ENCODE measurements around the gene TC2N.
"Not testable (repeated sequence)": the region's sequence is repeated elsewhere in the genome, so short reads cannot be mapped to it uniquely, and the experiment has no call there.

Gene TC2N

GRCh38 chr14:91867316-91867988 lies at the start of gene TC2N:
TC2N (minus strand) TSS chr14:91867536; CDS start chr14:91813769, 53,767 bp downstream.
- no peak for DNase-seq (ENCODE audit: low spot score)

DNA sequence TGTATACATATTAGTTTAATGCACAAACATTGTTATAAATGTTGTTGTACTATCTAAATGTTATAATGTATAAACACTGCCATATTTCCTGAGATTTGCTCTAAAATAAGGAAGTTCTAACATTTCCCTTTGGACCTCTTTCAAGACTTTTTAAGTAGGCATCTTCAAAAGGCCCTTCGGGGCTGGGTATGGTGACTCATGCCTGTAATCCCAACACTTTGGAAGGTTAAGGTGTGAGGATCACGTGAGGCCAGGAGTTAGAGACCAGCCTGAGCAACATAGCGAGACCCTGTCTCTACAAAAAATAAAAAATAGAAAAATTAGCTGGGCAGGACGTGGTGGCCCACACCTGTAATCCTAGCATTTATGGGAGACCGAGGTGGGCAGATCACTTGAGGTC lies 44.7 kb upstream of the TC2N start:
- no peak for DNase-seq (ENCODE audit: low spot score)

DNA sequence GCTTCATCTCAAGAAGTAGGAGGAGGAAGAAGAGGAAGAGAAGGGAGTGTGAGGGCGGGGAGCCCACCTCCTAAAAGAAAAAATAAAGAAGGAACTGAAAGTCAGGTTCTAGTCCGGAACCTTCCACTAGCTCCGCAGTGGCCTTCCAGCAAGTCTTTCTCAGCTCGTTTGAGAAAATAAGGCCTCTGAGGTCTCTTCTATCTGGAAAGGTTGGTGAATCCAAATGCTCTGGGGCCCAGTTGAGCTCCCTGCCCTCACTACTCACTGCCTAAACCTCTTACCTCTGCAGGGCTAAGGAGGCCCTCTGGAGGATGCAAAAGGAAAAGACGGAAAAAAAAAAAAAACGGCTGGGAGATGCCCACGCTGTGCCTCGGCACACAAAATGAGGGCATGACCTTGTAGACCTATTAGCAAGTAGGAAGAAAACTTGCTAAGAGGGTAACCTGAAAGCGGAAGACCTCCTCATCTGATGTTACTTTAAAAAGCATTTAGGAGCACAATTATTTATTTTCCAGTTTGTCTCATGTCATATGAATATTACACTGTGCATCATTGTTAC lies 44.2 kb upstream of the TC2N start:
- DNase-seq (ENCODE audit: low spot score), result peak; percentile 85

DNA sequence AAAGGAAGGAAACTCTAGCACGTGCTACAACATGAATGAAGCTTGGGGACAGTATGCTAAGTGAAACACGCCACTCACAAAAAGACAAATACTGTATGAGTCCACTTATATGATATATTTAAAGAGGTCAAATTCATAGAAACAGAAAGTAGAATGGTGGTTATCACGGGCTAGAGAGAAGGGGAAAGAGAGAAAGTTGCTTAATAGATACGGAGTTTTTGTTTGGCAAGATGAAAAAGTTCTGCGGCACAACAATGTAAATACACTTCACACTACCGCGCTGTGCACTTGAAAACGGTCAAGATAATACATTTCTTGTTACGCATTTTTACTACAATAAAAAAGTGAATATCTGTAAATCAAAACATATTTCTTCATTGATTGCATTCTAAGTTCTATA lies 42.9 kb upstream of the TC2N start:
- no peak for DNase-seq (ENCODE audit: low spot score)

DNA sequence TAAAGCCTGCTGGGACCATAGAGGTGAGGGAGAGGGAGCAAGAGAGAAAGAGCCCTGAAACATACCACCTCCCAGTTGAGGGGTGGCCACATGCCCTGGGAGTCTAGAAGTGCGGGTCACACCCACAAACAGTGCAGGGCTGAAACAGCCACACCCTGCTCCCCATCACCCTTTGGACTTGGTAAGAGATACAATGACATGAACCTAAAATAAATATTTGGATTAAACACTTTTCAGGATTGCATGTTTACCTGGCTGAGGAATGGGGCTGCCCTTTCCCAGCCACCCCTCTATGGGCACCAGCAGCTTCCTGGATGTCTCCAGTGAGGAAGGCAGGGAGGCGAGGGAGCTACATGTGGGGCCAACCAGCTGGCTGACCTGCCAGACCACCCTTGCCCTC lies 39.0 kb upstream of the TC2N start:
- no peak for DNase-seq (ENCODE audit: low spot score)

- DNase-seq (ENCODE audit: low spot score), result no peak
Observed at GRCh38 chr14:91904956-91905645, 37.8 kb upstream of the TC2N start.

DNA sequence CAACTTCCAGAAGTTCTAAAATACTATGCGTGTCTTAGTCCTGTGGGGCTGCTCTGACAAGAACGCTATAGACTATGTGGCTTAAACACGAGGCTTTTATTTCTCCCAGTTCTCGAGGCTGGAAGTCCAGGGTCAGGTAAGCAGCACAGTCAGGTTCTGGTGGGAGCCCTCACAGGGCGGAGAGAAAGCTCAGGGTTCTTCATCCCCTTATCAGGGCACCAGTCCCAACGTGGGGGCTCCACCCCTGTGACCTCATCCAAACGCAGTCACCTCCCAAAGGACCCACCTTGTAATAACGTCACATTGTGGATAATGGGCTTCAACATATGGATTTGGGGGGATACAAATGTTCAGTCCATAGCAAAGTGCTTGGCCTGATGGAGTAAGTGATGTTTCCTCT lies 37.1 kb upstream of the TC2N start:
- DNase-seq (ENCODE audit: low spot score), result no peak

- no peak for DNase-seq (ENCODE audit: low spot score)
Observed at GRCh38 chr14:91903070-91903469, 35.7 kb upstream of the TC2N start.

- DNase-seq (ENCODE audit: low spot score), result no peak
Observed at GRCh38 chr14:91902336-91902735, 35.0 kb upstream of the TC2N start.

DNA sequence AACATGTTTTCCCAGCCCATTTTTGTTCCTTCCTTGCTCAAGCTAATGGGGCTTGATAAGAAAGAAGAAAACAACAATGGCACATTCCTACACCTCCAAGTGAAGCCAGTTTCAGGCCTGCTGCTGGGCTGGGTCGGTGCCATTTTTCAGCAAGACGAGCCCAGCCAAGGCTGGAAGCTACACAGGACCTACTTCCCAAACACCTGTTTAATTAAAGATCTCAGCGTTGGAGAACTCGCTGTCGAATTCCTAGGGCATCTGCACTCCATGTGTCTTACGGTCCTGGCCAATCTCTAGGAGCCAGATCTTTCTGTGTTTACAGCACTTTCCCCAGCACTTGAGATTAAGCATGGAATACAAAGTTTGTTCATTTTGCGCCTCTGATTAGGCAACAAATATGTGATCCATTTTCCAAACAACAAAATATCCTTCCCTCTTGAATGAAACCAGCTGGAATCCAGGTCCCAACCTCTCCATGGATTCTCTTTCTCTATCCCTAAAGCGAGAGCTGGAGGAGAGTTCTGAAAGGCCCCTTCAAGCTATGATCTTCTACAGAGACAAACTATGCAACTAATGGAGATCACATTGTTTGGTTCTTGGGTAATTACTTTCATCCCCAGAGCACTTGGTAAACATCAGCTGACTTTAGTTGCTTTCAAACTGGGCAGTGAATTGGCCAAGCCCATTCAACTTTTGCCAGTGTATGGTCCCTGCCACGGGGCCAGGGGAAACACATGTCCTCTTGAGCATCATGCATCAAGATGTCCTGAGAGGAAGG lies 34.3 kb upstream of the TC2N start:
- DNase-seq (ENCODE audit: low spot score), result no peak

DNA sequence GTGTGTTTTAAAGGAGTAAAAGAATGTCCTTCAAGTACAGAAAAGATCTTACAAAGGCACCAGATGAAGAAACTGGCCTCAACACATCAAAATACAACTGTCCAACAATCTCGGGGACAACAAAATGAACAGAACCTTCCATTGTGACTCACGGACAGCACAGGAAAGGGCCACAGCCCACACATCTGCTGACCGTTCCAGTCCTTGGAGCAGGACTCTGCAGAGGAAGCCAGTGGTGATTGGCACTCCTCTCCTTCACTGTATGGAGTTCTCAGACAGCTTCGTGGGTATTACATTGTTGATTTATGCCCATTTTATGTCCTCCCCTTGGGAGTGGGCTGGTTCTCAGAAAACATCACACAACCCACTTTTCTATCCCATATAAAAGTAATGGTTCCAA lies 32.5 kb upstream of the TC2N start:
- DNase-seq (ENCODE audit: low spot score), result no peak

GRCh38 chr14:91899213-91899612 lies 31.9 kb upstream of the TC2N start:
- no peak for DNase-seq (ENCODE audit: low spot score)

DNA sequence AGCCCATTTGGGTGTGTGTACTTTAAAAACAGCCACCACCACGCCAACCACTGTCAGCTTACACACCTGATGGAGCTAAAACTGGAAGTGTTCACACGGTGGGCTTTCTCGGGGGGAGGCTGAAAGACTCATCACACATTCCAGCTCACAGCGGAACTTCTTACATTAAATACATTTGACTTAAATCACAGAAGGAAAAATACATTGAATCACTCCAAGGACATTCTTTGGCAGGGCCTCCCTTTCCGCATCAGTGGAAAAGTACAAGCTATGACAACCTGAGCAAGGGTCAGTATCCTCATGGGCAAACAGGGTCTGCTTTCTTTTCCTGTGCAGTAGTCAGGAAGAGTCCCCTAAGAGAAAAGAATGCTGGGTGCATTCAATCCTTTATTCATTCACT lies 31.0 kb upstream of the TC2N start:
- DNase-seq (ENCODE audit: low spot score), result no peak

- not testable (repeated sequence) for DNase-seq (ENCODE audit: low spot score)
Observed at GRCh38 chr14:91897716-91898115, 30.4 kb upstream of the TC2N start.

DNA sequence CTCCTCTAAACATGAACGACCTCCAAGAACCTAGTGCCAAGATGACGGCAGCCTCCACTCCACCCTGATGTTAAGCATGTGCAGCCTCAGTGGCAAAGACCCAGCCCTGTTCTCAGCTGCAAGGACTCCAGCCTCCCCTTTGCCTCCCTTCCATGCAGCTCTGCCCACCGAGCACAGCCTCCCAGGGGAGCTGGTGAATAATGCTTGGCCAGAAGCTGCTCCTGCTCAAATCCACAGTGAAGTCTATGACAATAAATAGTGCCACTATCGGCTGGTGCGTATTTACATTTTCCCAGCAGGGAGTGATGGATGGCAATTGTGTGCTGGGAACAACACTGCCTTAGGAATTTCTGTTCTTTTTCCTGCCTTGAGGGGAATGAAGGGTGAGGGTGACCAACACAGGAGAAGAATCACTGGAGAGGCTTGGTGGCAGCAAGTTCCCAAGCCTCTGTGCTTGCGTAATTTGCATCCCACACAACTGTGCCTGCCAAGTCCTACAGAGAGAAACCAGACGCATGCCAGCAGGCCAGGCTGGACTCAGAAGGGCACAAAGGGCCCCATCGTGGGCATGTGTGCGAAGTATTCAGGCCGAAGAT lies 29.9 kb upstream of the TC2N start:
- DNase-seq (ENCODE audit: low spot score), result no peak

- DNase-seq (ENCODE audit: low spot score), result no peak
Observed at GRCh38 chr14:91896419-91896818, 29.1 kb upstream of the TC2N start.

GRCh38 chr14:91893669-91894068 lies 26.3 kb upstream of the TC2N start:
- DNase-seq (ENCODE audit: low spot score), result no peak

GRCh38 chr14:91893007-91893406 lies 25.7 kb upstream of the TC2N start:
- peak; percentile 71 for DNase-seq (ENCODE audit: low spot score)

DNA sequence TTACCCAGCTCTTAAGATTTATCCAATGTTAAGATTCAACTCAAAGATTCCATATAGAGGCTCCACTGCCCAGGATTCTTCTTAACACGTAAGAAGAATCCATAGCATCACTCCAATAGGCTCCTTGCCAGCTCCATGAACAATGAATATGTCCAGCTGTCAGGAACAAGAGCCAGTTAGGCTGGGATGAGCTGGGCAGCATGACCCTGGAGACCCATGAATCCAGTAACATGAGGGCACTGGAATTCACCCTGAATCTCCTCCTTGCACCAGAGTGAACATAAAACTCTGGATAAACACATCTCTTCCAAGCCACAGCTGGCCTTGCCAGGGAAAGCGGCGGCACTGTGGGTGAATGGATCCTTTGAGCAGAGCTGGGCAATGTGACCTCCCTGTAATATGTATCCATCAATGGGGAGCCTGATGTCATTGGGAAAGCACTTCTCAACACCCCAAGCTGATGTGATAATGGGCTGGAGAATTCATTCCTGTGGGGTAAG lies 24.4 kb upstream of the TC2N start:
- no peak for DNase-seq (ENCODE audit: low spot score)

- no peak for DNase-seq (ENCODE audit: low spot score)
Observed at GRCh38 chr14:91891101-91891500, 23.8 kb upstream of the TC2N start.

GRCh38 chr14:91890291-91890749 lies 23.0 kb upstream of the TC2N start:
- no peak for DNase-seq (ENCODE audit: low spot score)

All from D341Med (cell line).